HG03045 (cell line): ENCODE data around the gene SCFD2.

Experiments used
- ATAC-seq: cut with Tn5 transposase; IDR thresholded peaks from one replicate; pipeline ENCODE4 v1.9.1; 2021; ENCODE audit warnings: mild to moderate bottlenecking, moderate library complexity; ENCODE audit not compliant: unreplicated experiment

Gene SCFD2

GRCh38 chr4:52904421-52904820, 461.4 kb downstream of the SCFD2 start:
- no peak for ATAC-seq

GRCh38 chr4:52903273-52903672, 462.6 kb downstream of the SCFD2 start:
- ATAC-seq, result no peak

- no peak for ATAC-seq
Observed at GRCh38 chr4:52894443-52894842, 471.4 kb downstream of the SCFD2 start.

- ATAC-seq, result no peak
Observed at GRCh38 chr4:52892880-52893279, 473.0 kb downstream of the SCFD2 start.

GRCh38 chr4:52891743-52892142, 474.1 kb downstream of the SCFD2 start:
- no peak for ATAC-seq

- ATAC-seq, result no peak
Observed at GRCh38 chr4:52890521-52890791, 475.4 kb downstream of the SCFD2 start.

- ATAC-seq, result no peak
Observed at GRCh38 chr4:52889778-52890520, 475.9 kb downstream of the SCFD2 start.

- no peak for ATAC-seq
Observed at GRCh38 chr4:52889354-52889753, 476.5 kb downstream of the SCFD2 start.

- ATAC-seq, result no peak
Observed at GRCh38 chr4:52884994-52885393, 480.9 kb downstream of the SCFD2 start.

- no peak for ATAC-seq
Observed at GRCh38 chr4:52883707-52884669, 481.9 kb downstream of the SCFD2 start.

GRCh38 chr4:52883183-52883621, 482.7 kb downstream of the SCFD2 start:
- ATAC-seq, result no peak

GRCh38 chr4:52880994-52881393, 484.9 kb downstream of the SCFD2 start:
- ATAC-seq, result no peak

GRCh38 chr4:52879471-52879870, 486.4 kb downstream of the SCFD2 start:
- no peak for ATAC-seq

- no peak for ATAC-seq
Observed at GRCh38 chr4:52877694-52878093, 488.2 kb downstream of the SCFD2 start.

- no peak for ATAC-seq
Observed at GRCh38 chr4:52877036-52877435, 488.8 kb downstream of the SCFD2 start.

- ATAC-seq, result no peak
Observed at GRCh38 chr4:52876069-52876468, 489.8 kb downstream of the SCFD2 start.

GRCh38 chr4:52874948-52875347, 490.9 kb downstream of the SCFD2 start:
- ATAC-seq, result no peak

- no peak for ATAC-seq
Observed at GRCh38 chr4:52873861-52874343, 492.0 kb downstream of the SCFD2 start.

- ATAC-seq, result no peak
Observed at GRCh38 chr4:52873191-52873590, 492.7 kb downstream of the SCFD2 start.

GRCh38 chr4:52870225-52870624, 495.6 kb downstream of the SCFD2 start:
- no peak for ATAC-seq

- ATAC-seq, result no peak
Observed at GRCh38 chr4:52869656-52870055, 496.2 kb downstream of the SCFD2 start.

GRCh38 chr4:52869196-52869595, 496.7 kb downstream of the SCFD2 start:
- no peak for ATAC-seq
